C4-2B (cell line): Measurements from ENCODE around the gene TMEM52B.

Source experiments
- CTCF ChIP-seq: fragments of 450-650 bp; conservative IDR thresholded peaks from 2 replicates; pipeline ENCODE4 v1.5.1; 2017; ENCODE audit warnings: mild to moderate bottlenecking
- ZFX ChIP-seq: fragments of 450-650 bp; IDR thresholded peaks from 2 replicates; pipeline ENCODE4 v1.6.1; 2017

- TF ChIP-seq CTCF (no peak), ZFX (no peak)
These were observed 947 bp downstream of the TMEM52B start for GRCh38 chr12:10179776-10180181.
